ENCODE results near the gene MAD1L1.

Gene MAD1L1

DNA sequence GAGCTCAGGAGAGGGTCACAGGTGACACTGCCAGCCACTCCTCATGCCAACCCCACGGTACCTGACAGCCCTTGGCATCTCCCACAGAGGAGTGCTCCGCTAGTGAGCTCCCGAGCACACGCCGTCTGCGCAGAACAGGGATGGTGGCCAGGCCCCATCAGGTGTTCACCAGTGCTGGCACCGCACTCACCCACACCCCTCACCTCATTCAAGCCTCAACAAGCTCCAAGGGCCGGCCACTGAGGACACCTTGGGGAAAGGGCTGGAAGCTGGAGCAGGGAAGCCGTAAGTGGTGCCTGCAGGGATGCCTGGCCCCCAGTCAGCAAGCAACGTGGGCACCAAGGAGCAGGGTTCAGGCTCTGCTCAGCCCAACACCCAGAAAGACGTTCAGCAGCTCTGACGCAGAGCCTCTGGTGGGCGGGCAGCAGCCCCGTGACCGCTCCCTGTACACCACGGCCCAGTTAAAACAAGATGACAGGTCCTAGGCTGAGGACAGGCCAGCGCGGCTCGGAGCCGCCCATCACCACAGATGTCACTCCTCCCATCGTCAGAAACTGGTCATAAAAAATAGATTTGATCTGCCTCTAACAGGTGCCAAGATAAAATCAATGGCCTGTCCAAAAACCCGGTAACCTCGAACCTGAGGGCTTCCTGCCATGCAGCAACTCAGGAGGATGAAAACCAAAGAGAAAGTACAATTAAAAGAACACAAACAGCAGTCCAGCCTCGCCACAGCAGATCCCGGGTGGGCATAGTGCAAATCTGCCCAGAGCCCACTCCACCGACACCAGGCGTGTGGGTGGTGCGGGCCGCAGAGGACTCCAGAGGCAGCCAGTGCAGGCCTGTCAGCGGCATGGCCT lies 275.9 kb downstream of the MAD1L1 start:
- TF ChIP-seq ZFP30 (CRISPR knock-in tag; IDR thresholded peaks at IDR 0.05), result no peak
- TF ChIP-seq ISL1 (CRISPR knock-in tag; IDR thresholded peaks at IDR 0.05), result no peak
- TF ChIP-seq TCF4 (CRISPR knock-in tag; IDR thresholded peaks at IDR 0.05; ENCODE audit: borderline replicate concordance), result no peak
- no peak for TF ChIP-seq ZNF8 (CRISPR knock-in tag; IDR thresholded peaks at IDR 0.05)
- TF ChIP-seq, protein P1, sequence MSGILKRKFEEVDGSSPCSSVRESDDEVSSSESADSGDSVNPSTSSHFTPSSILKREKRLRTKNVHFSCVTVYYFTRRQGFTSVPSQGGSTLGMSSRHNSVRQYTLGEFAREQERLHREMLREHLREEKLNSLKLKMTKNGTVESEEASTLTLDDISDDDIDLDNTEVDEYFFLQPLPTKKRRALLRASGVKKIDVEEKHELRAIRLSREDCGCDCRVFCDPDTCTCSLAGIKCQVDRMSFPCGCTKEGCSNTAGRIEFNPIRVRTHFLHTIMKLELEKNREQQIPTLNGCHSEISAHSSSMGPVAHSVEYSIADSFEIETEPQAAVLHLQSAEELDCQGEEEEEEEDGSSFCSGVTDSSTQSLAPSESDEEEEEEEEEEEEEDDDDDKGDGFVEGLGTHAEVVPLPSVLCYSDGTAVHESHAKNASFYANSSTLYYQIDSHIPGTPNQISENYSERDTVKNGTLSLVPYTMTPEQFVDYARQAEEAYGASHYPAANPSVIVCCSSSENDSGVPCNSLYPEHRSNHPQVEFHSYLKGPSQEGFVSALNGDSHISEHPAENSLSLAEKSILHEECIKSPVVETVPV (CRISPR knock-in tag; IDR thresholded peaks at IDR 0.05), result no peak

DNA sequence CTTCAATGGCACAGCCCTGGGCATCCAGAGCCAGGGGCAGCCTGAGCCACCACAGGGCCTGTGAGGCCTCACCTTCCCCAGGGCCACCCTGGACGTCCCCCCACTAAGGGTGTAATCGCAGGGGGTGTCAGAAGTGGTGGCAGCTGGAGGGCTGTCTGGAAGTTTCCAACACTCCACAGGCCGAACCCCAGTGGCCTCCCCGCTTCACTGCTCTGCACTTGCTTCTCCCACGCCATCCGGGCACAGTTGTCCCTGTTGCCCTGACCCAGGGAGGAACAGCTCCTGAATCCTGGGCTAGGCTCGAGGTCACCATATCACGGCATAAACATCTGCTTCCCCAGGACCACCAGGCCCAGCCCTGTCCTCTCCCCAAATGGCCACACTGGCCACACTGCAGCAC lies 276.6 kb downstream of the MAD1L1 start:
- TF ChIP-seq OSR1 (CRISPR knock-in tag; IDR thresholded peaks at IDR 0.05) (no peak), TOX (CRISPR knock-in tag; IDR thresholded peaks at IDR 0.05; ENCODE audit: borderline replicate concordance) (no peak), ZNF8 (CRISPR knock-in tag; IDR thresholded peaks at IDR 0.05) (no peak), BACH2 (CRISPR knock-in tag; IDR thresholded peaks at IDR 0.05; ENCODE audit: borderline replicate concordance) (no peak), ESRRG (CRISPR knock-in tag; IDR thresholded peaks at IDR 0.05) (no peak), ZC3H10 (CRISPR knock-in tag; IDR thresholded peaks at IDR 0.05) (no peak), ZNF565 (CRISPR knock-in tag; conservative IDR thresholded peaks at IDR 0.05; ENCODE audit: low read depth) (no peak), ZNF70 (CRISPR knock-in tag; IDR thresholded peaks at IDR 0.05) (no peak), ISL1 (CRISPR knock-in tag; IDR thresholded peaks at IDR 0.05) (no peak), PPARA (CRISPR knock-in tag; IDR thresholded peaks at IDR 0.05; ENCODE audit: borderline replicate concordance) (no peak), ZFP3 (CRISPR knock-in tag; IDR thresholded peaks at IDR 0.05) (no peak), CSDC2 (CRISPR knock-in tag; IDR thresholded peaks at IDR 0.05) (no peak), GLIS3 (CRISPR knock-in tag; IDR thresholded peaks at IDR 0.05) (no peak)
- TF ChIP-seq, protein P2, sequence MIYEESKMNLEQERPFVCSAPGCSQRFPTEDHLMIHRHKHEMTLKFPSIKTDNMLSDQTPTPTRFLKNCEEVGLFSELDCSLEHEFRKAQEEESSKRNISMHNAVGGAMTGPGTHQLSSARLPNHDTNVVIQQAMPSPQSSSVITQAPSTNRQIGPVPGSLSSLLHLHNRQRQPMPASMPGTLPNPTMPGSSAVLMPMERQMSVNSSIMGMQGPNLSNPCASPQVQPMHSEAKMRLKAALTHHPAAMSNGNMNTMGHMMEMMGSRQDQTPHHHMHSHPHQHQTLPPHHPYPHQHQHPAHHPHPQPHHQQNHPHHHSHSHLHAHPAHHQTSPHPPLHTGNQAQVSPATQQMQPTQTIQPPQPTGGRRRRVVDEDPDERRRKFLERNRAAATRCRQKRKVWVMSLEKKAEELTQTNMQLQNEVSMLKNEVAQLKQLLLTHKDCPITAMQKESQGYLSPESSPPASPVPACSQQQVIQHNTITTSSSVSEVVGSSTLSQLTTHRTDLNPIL (CRISPR knock-in tag; IDR thresholded peaks at IDR 0.05; ENCODE audit: low read depth), result no peak
- TF ChIP-seq, protein P3, sequence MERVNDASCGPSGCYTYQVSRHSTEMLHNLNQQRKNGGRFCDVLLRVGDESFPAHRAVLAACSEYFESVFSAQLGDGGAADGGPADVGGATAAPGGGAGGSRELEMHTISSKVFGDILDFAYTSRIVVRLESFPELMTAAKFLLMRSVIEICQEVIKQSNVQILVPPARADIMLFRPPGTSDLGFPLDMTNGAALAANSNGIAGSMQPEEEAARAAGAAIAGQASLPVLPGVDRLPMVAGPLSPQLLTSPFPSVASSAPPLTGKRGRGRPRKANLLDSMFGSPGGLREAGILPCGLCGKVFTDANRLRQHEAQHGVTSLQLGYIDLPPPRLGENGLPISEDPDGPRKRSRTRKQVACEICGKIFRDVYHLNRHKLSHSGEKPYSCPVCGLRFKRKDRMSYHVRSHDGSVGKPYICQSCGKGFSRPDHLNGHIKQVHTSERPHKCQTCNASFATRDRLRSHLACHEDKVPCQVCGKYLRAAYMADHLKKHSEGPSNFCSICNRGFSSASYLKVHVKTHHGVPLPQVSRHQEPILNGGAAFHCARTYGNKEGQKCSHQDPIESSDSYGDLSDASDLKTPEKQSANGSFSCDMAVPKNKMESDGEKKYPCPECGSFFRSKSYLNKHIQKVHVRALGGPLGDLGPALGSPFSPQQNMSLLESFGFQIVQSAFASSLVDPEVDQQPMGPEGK (CRISPR knock-in tag; IDR thresholded peaks at IDR 0.05; ENCODE audit: borderline replicate concordance), result no peak
- TF ChIP-seq, protein P4, sequence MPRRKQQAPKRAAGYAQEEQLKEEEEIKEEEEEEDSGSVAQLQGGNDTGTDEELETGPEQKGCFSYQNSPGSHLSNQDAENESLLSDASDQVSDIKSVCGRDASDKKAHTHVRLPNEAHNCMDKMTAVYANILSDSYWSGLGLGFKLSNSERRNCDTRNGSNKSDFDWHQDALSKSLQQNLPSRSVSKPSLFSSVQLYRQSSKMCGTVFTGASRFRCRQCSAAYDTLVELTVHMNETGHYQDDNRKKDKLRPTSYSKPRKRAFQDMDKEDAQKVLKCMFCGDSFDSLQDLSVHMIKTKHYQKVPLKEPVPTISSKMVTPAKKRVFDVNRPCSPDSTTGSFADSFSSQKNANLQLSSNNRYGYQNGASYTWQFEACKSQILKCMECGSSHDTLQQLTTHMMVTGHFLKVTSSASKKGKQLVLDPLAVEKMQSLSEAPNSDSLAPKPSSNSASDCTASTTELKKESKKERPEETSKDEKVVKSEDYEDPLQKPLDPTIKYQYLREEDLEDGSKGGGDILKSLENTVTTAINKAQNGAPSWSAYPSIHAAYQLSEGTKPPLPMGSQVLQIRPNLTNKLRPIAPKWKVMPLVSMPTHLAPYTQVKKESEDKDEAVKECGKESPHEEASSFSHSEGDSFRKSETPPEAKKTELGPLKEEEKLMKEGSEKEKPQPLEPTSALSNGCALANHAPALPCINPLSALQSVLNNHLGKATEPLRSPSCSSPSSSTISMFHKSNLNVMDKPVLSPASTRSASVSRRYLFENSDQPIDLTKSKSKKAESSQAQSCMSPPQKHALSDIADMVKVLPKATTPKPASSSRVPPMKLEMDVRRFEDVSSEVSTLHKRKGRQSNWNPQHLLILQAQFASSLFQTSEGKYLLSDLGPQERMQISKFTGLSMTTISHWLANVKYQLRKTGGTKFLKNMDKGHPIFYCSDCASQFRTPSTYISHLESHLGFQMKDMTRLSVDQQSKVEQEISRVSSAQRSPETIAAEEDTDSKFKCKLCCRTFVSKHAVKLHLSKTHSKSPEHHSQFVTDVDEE (CRISPR knock-in tag; IDR thresholded peaks at IDR 0.05), result no peak

More for the DNA sequence above, 275.9 kb downstream of the MAD1L1 start:
- ATAC-seq, result no peak

DNA sequence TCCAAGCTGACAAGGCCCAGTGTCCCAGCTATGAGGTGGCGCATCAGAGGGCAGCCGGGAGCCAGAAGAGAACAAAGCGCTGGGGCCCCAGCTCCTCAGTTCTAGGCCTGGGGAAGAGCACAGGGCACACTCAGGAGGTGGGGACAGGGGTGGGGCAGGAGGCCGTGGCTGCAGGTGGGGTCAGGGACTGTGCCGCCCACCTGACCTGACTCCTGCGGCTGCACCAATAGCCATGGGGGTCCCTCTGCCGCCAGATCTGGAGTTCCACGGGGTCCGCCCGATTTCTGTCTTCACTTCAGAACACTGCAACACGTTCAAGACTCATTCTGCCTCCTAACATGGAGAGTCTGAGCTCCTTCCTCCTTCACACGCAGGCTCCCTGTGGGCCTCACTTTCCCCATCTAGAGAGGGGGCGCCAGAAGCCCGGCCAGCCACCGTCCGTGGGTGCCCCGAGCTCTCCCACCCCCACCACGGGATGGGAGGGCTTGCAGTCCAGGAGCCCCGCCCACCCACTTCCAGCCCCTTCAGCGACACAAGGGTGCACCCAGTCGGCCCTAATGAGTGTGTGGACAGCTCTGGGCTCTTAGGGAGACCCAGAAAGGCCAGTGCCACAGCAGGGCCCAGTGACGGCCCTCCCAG lies 278.3 kb downstream of the MAD1L1 start:
- no peak for TF ChIP-seq ESRRG (CRISPR knock-in tag; IDR thresholded peaks at IDR 0.05)
- TF ChIP-seq TOX (CRISPR knock-in tag; IDR thresholded peaks at IDR 0.05; ENCODE audit: borderline replicate concordance), result no peak
- TF ChIP-seq, protein P2 (CRISPR knock-in tag; IDR thresholded peaks at IDR 0.05; ENCODE audit: low read depth), result no peak
- no peak for TF ChIP-seq BACH2 (CRISPR knock-in tag; IDR thresholded peaks at IDR 0.05; ENCODE audit: borderline replicate concordance)
- TF ChIP-seq SNAI2 (CRISPR knock-in tag; IDR thresholded peaks at IDR 0.05), result no peak
- no peak for TF ChIP-seq CSDC2 (CRISPR knock-in tag; IDR thresholded peaks at IDR 0.05)
- no peak for TF ChIP-seq ZNF565 (CRISPR knock-in tag; conservative IDR thresholded peaks at IDR 0.05; ENCODE audit: low read depth)
- TF ChIP-seq ISL1 (CRISPR knock-in tag; IDR thresholded peaks at IDR 0.05), result no peak
- TF ChIP-seq PPARA (CRISPR knock-in tag; IDR thresholded peaks at IDR 0.05; ENCODE audit: borderline replicate concordance), result no peak
- TF ChIP-seq OSR1 (CRISPR knock-in tag; IDR thresholded peaks at IDR 0.05), result no peak
- TF ChIP-seq RARB (CRISPR knock-in tag; IDR thresholded peaks at IDR 0.05), result no peak
- TF ChIP-seq, protein P1 (CRISPR knock-in tag; IDR thresholded peaks at IDR 0.05), result no peak
- no peak for TF ChIP-seq ZC3H10 (CRISPR knock-in tag; IDR thresholded peaks at IDR 0.05)
- no peak for TF ChIP-seq GLIS3 (CRISPR knock-in tag; IDR thresholded peaks at IDR 0.05)
- TF ChIP-seq ZNF70 (CRISPR knock-in tag; IDR thresholded peaks at IDR 0.05), result no peak
- peak; percentile 21; the same call in 1 of the 3 replicates for ATAC-seq

More for the DNA sequence above, 276.6 kb downstream of the MAD1L1 start:
- ATAC-seq, result no peak

All from SK-N-SH treated with all-trans-retinoic acid at 6 μM for 48 hours (cell line).